HG02938 (cell line): ENCODE measurements around the gene PRR14.
"Not testable (repeated sequence)": the region's sequence is repeated elsewhere in the genome, so short reads cannot be mapped to it uniquely, and the experiment has no call there.

ENCODE experiments used
- ATAC-seq: cut with Tn5 transposase; IDR thresholded peaks from one replicate; pipeline ENCODE4 v1.9.1; 2021; ENCODE audit warnings: mild to moderate bottlenecking, moderate library complexity; ENCODE audit not compliant: unreplicated experiment

The PRR14 gene

DNA sequence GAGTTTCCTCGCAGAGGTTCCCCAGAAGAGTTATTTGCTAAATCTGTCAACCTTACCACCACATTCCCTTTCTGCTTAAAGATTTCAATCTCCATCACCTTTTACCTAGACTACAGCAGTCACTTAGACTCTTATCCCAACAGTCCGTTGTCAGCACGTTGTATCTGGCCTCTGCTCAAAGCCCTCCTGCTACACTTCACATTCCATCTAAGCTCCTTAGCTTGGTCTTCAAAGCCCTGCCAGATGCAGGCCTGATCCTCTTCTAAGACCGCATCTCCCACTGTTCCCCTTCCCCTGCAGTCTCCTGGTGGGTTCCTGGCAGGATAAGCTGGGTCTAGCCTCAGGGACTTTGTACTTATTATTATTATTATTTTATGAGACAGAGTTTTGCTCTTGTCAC, 37.9 kb downstream of the PRR14 start:
- no peak for ATAC-seq

GRCh38 chr16:30691907-30692306, 41.1 kb downstream of the PRR14 start:
- ATAC-seq, result no peak

DNA sequence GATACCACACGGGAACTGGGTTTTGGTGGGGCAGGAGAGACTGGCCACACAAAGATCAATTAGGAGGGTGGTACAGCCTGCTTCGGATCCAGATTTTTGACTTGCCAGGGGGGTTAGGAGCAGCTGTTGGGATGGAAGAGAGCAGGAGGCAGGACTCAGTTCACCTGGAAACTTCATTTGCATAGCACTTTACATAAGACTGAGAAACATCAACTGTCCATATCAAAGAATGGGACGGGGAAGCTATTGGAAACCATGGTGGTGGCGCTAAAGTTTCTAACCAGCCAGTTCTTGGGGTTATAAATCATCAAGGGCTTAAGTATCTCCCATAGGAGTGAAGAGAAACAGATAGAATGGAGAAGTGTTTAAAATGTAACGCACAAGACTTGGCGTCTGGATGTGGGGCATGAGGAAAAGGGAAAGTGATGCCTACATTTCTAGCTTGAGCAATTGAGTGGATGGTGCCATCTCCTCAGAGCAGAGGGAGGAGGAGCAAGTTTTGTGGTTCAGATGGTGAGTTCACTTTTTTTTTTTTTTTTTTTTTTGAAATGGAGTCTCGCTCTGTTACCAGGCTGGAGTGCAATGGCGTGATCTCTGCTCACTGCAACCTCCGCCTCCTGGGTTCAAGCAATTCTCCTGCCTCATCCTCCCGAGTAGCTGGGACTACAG, 41.8 kb downstream of the PRR14 start:
- ATAC-seq, result no peak

DNA sequence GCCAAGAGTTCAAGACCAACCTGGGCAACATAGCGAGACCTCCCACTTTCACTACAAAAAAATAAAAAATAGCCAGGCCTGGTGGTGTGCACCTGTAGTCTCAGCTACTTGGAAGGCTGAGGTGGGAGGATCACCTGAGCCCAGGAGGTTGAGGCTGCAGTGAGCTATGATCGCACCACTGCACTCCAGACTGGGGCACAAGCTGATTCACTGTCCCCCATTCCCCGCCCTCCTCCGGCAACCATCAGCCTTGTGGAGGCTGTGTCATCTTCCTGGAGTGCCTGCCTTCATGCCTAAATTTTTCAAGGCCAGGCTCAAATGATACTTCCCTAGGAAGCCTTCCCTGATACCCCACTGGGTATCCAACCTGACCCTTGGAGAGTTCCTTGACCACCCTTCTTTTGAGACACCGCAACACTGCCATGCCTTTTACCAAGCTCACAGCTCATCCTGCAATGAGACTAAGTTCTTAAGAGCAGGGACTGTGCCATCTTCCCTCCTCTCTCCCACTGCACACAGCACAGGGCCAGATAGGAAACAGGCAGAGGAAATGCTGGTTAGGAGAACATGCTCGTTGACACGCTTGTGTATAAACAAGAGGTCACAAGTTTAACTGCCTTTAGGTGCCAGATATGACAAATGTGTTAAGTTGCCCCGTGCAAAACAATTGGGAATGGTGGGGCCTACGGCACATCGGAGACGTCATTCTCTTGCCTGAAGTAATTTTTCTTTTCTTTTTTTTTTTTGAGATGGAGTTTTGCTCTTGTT, 44.4 kb downstream of the PRR14 start:
- no peak for ATAC-seq

- not testable (repeated sequence) for ATAC-seq
Observed at GRCh38 chr16:30696646-30697045, 45.9 kb downstream of the PRR14 start.

GRCh38 chr16:30697264-30698138, 46.7 kb downstream of the PRR14 start:
- no peak for ATAC-seq

- ATAC-seq, result peak; percentile 82
Observed at GRCh38 chr16:30698139-30698815, 47.5 kb downstream of the PRR14 start.

DNA sequence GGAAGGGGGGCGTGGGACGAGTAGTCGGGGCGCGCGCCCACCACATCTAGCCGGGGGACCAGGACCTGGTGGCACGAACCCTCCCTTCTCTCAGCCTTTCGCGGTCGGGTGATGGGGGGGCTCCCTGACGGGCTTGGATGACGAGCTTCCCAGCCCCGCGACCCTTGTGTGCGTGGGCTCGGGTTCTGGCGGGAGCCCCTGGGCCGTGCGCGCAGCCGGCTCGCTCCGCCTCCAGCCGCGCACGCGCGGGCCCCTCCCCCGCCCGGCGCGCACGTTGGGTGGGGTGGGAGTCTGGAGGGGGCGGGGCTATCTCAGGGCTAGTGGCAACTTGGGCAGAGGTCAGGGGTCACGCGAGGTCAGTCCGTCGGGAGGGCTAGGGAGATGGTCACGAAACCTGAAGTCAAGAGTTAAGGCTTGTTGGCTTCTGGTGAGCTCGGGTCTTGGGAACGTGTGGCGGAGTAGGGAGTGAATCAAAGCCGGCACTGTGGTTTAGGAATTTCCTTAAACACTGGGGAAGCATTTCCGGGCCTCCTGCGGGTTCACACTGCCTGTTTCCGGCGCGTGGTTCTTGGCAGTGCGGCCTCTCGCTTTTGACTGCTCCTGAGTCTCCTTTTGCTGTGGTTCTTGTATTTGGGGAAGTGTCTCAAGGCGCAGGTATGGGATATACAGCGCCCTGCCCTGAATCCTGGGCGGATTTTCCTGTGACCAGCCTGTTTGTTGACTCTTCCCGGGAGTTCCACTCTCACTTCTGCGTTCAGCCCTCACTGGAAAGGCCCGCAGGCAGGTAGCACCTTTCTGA, 48.3 kb downstream of the PRR14 start, which contains the start of gene SRCAP:
Gene SRCAP, plus strand, starts transcription at position 356 of the 799 bp plus-strand sequence. CDS start 1,654 bp downstream, outside the sequence.
- peak; percentile 11 for ATAC-seq

GRCh38 chr16:30699615-30700099, 48.9 kb downstream of the PRR14 start:
- no peak for ATAC-seq

DNA sequence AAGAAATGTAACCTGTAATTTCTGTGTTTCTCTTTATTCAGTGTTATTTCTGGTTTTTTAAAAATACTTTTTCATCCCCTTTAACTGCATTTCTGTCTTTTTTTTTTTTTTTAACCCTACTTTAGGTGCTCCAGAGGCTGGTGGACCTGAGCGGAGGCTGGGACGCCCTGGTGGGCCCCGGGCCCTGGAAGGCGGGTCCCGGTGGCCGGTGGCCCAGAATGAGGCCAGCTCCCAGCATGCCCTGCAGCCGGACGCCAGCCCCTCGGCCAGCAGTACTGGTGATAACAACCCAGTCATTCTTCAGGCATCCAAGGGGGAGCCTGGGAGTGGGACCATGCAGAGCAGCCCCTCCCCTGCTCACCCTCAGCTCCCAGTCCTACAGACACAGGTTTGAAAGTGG, 49.7 kb downstream of the PRR14 start:
- no peak for ATAC-seq

DNA sequence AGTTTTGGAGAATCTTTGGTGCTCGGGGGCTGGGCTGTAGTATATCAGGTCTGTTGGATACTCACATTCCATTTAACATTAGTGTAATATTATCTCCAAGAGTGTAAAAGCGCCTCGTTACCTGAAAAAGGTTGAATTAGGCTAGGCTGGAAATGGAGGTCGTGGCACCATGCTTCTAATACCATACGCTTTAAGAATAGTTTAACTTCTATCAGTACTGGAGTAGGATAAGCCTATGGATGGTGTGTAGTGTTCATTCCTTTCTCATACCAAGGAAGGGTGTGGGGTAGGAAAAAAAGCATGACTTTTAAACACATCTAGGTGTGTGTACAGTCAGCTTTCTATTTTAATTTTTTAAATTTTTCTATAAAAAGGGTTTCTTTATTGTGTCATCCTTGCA, 50.2 kb downstream of the PRR14 start:
- no peak for ATAC-seq

DNA sequence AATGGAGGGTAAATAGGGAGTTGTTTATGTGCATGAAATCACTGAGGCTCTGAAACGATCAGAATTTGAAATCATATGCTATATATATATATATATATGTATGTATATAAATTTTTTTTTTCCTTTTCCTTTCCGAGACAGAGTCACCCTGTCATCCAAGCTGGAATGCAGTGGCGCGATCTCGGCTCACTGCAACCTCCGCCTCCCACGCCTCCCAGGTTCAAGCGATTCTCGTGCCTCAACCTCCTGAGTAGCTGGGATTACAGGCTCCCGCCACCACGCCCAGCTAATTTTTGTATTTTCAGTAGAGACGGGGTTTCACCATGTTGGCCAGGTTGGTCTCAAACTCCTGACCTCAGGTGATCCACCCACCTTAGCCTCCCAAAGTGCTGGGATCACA, 52.3 kb downstream of the PRR14 start:
- not testable (repeated sequence) for ATAC-seq

DNA sequence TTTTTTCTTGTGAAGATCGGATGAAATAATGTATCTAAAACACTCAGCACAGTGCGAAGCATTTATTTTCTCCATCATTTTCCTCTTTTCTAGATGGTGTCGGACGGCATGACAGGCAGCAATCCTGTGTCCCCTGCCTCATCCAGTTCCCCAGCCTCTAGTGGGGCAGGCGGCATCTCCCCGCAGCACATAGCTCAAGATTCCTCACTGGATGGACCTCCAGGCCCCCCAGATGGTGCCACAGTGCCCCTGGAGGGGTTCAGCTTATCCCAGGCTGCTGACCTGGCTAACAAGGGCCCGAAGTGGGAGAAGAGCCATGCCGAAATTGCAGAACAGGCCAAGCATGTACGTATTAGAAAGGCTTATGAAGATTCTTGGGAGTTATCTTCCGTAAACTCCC, 53.2 kb downstream of the PRR14 start:
- ATAC-seq, result no peak
